ENCODE measurements around the gene ZMIZ1.

The ZMIZ1 gene

DNA sequence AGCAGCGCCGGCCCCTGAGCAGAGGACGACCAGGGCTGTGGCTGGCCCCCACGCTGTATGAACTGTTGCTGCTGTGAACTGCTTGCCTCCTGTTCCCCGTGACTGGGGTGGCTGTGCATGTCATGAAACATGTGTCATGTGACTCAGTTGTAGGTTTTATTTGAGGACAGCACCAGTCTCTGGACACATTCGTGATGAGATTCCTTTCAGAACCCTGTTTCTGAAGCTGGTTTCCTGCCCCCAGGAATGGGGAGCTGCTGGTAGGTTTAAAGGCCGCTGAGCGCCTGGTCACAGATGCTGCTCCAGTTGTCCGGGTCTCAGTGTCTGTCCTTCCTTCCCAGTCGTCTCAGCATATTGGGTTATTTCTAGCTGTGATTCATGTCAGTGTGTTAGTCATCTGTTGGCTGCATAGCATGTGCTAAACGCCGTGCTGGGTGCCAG is 199.4 kb downstream of the ZMIZ1 start:
- no peak overlapping the region for H3K9ac ChIP-seq

GRCh38 chr10:79268742-79269141 is 200.0 kb downstream of the ZMIZ1 start:
- no peaks in the 10 kb centered on the region for H3K27me3 ChIP-seq (ENCODE audit: insufficient read depth, low read depth)
- no peak for TF ChIP-seq CTCF (conservative IDR thresholded peaks at IDR 0.05; ENCODE audit: low read depth, low read length)
- H4K20me1 ChIP-seq (ENCODE audit: insufficient read depth): no peaks in the 10 kb centered on the region
- H3K79me2 ChIP-seq (ENCODE audit: insufficient read depth, low read depth): peaks cover 68% of the 10 kb centered on the region; the same call in 1 of the 2 replicates
- no peak overlapping the region for H3K4me2 ChIP-seq
- H3K9ac ChIP-seq: no peak overlapping the region
- no peak overlapping the region for H3K27ac ChIP-seq
- no peak overlapping the region for H2AFZ ChIP-seq (ENCODE audit: low read depth)
- H3K36me3 ChIP-seq (ENCODE audit: insufficient read depth): no peaks in the 10 kb centered on the region
- peaks cover 7% of the 10 kb centered on the region for H3K4me1 ChIP-seq (ENCODE audit: low read depth, poor library complexity, severe bottlenecking)
- H3K4me3 ChIP-seq (IDR thresholded peaks at IDR 0.05; ENCODE audit: insufficient read depth, low read depth, low read length): no peak overlapping the region

More for the DNA sequence above, 199.4 kb downstream of the ZMIZ1 start:
- no peaks in the 10 kb centered on the region for H3K36me3 ChIP-seq (ENCODE audit: insufficient read depth)
- H4K20me1 ChIP-seq (ENCODE audit: insufficient read depth): 0 out of 2 replicates have a peak, but pooled peaks cover 3% of the 10 kb centered on the region
- H2AFZ ChIP-seq (ENCODE audit: low read depth): no peak overlapping the region
- H3K79me2 ChIP-seq (ENCODE audit: insufficient read depth, low read depth): peaks cover 67% of the 10 kb centered on the region; the same call in 1 of the 2 replicates
- TF ChIP-seq CTCF (conservative IDR thresholded peaks at IDR 0.05; ENCODE audit: low read depth, low read length): no peak
- no peaks in the 10 kb centered on the region for H3K27me3 ChIP-seq (ENCODE audit: insufficient read depth, low read depth)
- H3K4me2 ChIP-seq: no peak overlapping the region
- H3K4me3 ChIP-seq (IDR thresholded peaks at IDR 0.05; ENCODE audit: insufficient read depth, low read depth, low read length): no peak overlapping the region
- no peak overlapping the region for H3K27ac ChIP-seq
- peaks cover 10% of the 10 kb centered on the region for H3K4me1 ChIP-seq (ENCODE audit: low read depth, poor library complexity, severe bottlenecking)

DNA sequence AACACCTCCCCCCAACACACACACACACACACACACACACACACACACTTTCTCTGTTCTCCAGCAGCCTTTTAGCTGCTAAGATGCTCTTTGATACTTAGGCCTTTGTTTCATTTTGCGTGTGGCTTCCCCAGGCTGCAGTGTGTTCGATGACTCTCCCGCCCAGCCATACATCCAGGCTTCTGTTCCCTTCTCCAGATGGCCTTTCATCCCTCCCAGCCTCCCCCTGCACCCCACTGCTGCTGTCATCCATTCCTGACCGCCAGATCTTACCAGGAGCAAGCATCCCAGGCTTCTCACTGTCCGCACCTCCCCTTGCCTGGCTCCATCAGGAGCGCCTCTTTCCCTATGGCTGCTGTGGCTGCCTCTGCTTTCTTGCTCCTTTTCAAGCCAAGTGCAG is 200.7 kb downstream of the ZMIZ1 start:
- H3K4me3 ChIP-seq (IDR thresholded peaks at IDR 0.05; ENCODE audit: insufficient read depth, low read depth, low read length): no peak overlapping the region
- no peaks in the 10 kb centered on the region for H3K27me3 ChIP-seq (ENCODE audit: insufficient read depth, low read depth)
- peaks cover 69% of the 10 kb centered on the region; the same call in 1 of the 2 replicates for H3K79me2 ChIP-seq (ENCODE audit: insufficient read depth, low read depth)
- H3K4me1 ChIP-seq (ENCODE audit: low read depth, poor library complexity, severe bottlenecking): peaks cover 7% of the 10 kb centered on the region
- no peaks in the 10 kb centered on the region for H4K20me1 ChIP-seq (ENCODE audit: insufficient read depth)
- H2AFZ ChIP-seq (ENCODE audit: low read depth): no peak overlapping the region
- H3K4me2 ChIP-seq: no peak overlapping the region
- no peak overlapping the region for H3K27ac ChIP-seq
- no peak for TF ChIP-seq CTCF (conservative IDR thresholded peaks at IDR 0.05; ENCODE audit: low read depth, low read length)
- no peak overlapping the region for H3K9ac ChIP-seq
- no peaks in the 10 kb centered on the region for H3K36me3 ChIP-seq (ENCODE audit: insufficient read depth)

GRCh38 chr10:79269969-79270368 is 201.2 kb downstream of the ZMIZ1 start:
- Histone ChIP-seq H3K4me3 (IDR thresholded peaks at IDR 0.05; ENCODE audit: insufficient read depth, low read depth, low read length) (no peak overlapping the region), H3K36me3 (ENCODE audit: insufficient read depth) (no peaks in the 10 kb centered on the region), H3K9ac (no peak overlapping the region), H3K4me2 (no peak overlapping the region), H2AFZ (ENCODE audit: low read depth) (no peak overlapping the region), H3K27ac (no peak overlapping the region), H3K27me3 (ENCODE audit: insufficient read depth, low read depth) (no peaks in the 10 kb centered on the region), H4K20me1 (ENCODE audit: insufficient read depth) (no peaks in the 10 kb centered on the region), H3K4me1 (ENCODE audit: low read depth, poor library complexity, severe bottlenecking) (peaks cover 7% of the 10 kb centered on the region), H3K79me2 (ENCODE audit: insufficient read depth, low read depth) (peaks cover 65% of the 10 kb centered on the region; the same call in 1 of the 2 replicates)
- no peak for TF ChIP-seq CTCF (conservative IDR thresholded peaks at IDR 0.05; ENCODE audit: low read depth, low read length)

All from KMS-11 (cell line).